GM19035 (cell line): ENCODE data around the gene KLHL2.
"Not testable (repeated sequence)": the region's sequence is repeated elsewhere in the genome, so short reads cannot be mapped to it uniquely, and the experiment has no call there.

Source experiments
- ATAC-seq: cut with Tn5 transposase; IDR thresholded peaks from one replicate; pipeline ENCODE4 v1.9.1; 2021; ENCODE audit not compliant: unreplicated experiment

KLHL2 gene

DNA sequence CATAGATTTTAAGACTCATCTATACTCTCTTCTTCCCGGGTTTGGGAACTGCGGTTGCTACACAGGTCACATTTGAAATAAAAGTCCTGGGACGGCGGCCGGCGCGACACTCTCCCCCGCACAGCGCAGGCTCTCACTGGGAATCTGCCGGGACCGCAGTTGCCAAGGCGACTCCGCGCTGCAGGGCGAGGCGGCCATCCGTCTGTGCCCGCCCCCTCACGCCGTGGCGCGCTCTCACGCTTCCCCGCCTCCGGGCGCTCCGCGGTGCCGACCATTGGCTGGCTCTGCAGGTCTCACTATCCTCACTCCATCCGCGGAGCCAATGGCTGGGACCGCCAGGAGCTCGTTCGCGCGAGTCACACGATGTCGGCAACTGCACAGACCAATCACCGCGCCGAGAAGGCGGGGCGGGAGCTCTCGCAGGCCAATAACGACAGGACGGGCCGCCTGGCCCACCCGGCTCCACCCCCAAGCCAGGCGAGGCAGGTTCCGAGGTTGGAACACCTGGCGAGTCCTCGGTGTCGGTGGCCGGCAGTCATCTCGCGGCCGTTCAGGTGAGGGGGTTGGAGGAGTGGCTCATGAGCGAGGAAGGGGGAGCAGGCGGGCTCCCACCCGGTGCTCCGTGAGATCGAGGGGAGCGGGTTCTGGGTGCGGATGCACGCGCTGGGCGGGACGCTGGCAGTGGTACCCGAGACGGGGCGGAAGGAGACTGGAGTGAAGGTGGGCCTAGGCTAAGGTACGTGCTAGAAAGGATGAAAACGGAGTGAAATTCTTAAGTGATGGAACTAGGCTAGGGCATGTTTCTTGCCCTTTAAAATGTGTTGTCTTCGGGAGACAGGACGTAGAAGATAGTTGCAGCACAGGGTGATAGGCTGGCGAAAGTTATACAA is 120.1 kb downstream of the KLHL2 start, which contains the start of gene MSMO1:
TSS of gene MSMO1 (plus strand) at position 459 of the 890 bp plus-strand sequence. CDS start 5,702 bp downstream, outside the sequence.
- peak; percentile 96 for ATAC-seq

DNA sequence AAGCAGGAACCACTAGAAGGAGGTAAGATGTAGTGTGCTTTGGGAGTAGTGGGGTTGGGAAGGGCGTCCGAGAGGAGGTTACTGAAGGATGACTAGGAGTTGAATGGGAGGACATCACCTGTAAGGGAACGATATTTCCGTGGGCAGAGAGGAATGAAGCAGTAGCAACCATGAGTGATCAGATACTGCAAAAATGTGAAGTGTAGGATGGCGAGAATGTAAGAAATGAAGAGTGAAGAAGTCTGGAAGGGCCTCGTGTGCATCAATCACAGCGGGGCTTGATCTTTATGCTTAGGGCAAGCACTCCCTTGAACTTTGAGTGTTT is 120.7 kb downstream of the KLHL2 start:
- peak; percentile 1 for ATAC-seq

DNA sequence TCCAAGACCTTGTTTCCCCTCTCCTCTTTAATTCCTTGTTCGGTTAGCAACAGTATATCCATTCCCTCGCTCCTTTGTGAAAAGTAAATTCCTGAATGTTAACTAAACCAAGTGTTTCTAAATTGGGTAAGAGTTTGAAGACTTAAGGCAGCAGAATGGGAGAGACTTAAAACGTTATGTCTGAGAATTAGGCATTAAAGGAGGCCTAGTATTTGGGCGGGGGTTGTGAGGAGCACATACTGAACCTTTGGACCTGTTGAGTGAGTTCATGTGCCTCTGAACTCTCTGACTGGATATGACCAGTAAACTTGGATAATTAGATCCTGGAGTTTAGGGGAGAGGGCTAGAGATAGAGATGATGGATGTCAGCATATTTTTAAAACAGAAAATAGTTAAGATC is 121.3 kb downstream of the KLHL2 start:
- no peak for ATAC-seq

DNA sequence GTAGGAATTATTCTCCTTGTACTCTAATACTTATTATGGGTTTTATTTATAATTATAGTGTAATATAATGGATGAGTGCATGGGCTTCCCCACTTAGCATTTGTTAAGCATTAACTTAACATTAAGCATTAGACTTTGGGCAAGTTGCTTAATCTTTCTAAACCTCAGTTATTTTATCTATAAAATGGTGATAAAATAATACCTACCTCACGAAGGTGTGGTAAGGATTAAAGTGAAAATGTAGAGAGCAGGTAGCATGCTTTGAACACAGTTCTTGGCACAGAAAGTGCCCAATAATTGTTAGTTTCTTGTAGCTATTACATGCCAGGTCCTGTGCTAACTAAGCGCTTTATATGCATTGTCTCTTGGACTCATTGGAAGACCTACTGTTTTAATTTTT is 122.7 kb downstream of the KLHL2 start:
- no peak for ATAC-seq

DNA sequence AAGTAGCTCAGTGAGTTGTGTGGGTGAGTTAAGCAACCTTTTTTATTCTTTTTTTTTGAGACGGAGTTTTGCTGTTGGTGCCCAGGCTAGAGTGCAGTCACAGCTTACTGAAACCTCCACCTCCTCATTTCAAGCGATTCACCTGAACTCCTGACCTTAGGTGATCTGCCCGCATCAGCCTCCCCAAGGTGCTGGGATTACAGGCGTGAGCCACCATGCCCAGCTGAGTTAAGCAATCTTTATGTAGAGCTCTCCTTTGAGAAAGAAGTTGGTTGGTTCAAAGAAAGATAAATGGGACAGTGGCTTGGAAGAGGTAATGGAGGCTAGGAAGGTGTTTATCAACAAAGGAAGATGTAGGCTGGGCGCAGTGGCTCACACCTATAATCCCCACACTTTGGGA is 123.3 kb downstream of the KLHL2 start:
- no peak for ATAC-seq

DNA sequence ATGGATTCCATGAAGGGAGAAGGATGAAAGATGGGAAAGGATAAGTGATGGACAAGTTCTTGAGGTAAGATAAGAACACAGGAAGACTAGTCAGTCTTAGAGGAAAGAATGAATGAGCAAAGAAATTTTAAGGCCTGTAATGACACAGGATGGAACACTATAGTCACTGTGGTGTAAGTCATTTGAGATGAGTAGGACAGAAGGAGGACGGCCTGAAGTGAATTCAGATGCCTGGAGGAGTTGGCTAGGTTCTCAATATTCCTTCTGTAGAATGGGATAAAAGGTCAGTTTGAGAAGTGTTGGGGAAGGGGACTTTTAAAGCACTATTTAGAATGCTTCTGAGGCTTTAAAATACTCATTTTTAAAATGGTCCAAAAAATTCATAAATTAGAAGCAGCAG is 124.0 kb downstream of the KLHL2 start:
- ATAC-seq: no peak

DNA sequence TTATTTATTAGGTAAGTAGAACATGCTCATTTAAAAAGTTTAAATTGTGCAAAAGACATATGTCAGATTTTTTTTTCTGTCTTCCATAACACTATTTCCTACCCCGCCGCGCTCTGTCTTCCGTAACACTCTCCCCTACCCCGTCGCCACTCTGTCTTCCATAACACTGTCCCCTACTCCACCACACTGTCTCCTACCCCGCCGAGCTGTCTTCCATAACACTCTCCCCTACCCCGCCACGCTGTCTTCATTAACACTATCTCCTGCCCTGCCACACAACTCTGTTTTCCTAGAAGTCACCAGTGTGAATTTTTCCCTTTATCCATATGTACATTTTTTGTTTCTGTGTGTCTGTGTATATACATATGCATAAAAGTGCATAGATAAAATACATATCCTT is 124.5 kb downstream of the KLHL2 start:
- ATAC-seq: no peak

DNA sequence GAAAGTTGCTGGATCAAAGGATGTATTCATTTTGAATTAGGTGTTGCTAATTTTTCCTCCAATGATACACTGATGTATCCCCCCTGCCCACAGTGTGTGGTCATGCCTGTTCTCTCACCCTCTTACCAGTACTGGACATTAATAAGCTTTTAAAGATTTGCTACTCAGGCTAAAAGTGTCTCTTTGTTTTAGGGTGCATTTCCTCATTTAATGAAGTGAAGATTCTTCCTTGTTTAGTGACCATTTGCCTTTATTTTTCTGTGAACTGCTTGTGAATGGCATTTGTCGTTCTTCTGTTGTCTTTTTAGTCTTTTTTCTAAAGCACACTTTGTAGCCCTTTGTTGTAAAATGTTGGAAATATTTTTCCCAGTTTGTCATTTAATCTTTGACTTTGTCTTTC is 125.1 kb downstream of the KLHL2 start:
- no peak for ATAC-seq

DNA sequence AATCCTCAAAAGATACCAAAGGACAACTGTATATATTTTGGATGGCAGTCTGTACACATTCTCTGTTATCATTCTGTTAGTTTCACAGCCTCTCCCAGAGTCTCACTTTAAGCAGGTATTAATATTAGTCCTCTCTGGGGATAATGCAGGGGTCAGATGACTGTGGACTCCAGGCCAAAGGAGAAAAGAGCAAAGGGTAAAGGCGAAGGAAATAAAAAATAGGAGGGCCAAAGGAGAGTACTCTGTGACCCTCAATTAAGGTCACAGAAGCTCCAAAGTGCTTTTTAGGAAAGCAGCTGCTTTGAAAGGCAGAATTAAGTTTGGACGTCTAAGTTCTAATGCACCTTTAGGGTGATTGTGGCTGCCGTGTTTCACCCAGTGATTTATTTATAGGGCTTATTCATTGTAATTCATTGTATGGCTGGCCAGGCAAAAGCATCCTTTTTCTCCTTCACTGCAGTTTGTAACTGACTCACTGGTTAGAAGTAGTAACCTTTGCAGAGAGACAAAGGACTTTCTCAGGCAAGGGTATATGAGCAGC is 127.9 kb downstream of the KLHL2 start:
- no peak for ATAC-seq

DNA sequence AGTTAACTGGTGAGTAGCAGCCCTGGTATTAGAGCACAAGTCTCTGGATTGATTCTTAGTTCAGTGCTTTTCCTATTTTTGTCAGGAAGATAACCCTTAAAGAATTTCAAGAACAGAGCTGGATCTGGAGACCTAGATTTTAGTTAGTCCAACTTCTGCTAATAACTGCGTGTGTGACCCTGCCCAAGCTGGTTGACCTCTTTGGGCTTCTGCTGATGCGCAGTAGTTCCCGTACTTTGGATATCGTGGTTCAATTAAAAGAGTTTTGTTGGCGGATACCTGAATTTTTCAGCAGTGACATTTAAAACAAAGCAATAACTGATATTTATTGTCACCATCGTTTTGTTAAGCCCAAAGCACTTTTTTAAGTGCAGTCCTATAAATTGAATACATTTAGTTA is 129.4 kb downstream of the KLHL2 start:
- ATAC-seq: no peak

DNA sequence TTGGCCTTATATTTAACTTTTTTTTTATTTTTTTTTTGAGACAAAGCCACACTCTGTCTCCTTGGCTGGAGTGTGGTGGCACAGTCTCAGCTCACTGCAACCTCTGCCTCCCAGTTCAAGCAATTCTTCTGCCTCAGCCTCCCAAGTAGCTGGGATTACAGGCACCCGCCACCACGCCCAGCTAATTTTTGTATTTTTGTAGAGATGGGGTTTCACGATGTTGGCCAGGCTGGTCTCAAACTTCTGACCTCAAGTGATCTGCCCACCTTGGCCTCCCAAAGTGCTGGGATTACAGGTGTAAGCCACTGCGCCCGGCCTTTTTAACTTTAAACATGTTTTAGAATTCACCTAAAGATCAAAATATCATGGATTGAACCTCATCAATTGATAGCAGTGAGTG is 135.0 kb downstream of the KLHL2 start:
- not testable (repeated sequence) for ATAC-seq

DNA sequence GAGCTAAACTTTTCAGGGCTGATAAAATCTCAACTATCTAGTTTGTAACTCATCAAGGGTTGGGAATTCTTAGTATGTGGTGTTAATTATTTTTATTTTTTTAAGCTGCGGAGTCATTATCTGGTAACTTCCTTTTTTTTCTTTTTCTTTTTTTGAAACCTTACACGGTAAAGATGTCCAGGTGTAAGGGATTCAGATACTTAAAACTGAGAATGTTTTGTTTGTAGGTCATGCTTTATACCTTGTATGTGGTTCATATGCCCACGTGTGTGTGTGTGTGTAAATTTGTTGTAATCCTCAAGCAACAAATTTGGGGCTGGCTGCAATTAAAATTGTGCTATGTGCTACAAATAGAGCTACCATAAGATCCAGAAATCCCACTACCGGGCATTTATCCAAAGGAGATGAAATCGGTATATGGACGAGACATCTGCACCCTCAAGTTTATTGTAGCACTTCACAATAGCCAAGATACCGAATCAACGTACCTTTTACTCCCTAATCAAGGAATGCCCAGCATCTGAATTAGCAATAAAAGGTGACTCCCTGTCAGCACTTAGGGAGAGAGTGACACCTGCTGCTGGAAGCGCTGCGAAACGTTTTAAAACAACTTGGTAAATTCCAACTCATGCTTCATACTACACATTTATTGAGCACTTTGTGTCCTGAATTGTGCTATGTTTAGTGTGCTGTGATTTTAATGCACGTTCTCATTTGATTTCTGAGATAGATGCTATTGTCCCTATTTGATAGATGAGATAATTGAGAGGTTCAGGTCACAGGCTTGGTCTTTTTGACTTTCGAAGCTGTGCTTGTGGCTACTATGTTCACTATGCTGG is 136.2 kb downstream of the KLHL2 start:
- no peak for ATAC-seq

DNA sequence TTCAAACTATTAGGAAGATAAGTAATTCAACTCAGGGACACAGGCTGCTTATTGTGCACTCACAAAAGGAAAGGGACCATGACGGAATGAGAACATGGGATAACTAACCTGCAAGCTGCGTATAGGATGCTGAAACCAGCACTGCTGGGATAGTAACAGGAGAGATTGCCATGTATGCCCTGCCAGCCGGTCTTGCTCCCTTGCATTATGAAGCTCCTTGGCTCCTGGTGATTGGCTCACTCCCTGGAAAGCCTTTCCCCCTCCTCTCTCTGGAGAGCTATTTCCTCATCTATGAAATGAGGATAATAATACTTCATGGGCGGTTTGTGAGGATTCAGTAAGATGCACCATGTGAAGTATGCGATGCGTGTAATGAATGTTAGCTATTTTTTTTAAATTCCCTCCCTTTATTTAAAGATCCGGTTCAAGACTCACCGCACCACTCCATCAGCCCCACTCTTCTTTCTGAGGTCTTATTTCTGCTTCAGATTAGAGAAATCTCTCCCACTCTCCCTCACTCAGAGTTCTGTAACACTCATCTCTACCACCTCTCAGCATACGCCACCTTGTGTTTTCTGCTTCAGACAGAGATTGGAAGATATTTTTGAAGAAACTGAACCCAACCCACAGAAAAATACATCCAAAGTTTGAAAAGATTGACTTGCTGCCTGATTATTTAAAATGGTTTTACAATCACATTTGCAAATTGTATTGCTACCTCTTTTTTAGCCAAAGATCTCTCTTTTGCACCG is 138.5 kb downstream of the KLHL2 start:
- no peak for ATAC-seq

DNA sequence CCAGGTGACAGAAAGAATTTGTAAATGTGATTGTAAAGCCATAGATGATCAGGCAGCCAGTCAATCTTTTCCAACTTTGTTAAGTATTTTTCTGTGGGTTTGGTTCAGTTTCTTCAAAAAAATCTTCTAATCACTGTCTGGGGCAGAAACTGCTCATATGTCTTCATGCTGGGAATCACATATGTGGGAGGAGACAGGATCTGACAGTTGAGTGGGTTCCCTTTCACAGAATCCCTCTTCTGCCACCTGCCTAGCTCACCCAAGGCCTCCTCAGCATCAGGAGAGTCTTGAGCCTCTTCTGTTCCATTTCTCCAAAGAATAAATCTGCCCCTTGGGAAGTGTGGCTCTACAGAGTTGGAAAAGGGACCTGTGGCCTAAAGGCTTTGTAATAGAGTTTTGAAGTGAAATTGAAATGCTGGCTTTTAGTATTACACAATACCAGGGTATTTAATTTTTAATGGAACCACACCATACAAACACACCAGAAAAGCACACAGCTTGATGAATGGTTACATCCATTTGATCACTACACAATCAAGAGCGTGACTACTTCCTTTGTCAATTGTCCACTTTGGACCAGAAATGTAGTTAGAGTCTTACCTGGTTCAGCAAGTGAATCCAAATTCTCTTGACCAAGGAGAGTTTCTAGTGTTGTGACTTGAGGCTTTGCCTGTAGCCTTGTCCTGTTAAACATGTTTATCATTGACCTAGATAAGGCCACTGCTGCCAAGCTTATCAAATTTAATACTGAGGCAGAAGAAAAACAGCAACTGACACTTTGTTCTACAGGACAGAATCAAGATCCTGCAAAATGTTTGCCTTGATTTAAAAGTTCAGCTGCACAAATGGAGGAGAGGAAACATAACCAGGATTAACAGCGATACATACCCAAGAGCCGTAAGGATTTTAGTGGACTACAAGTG is 140.5 kb downstream of the KLHL2 start:
- ATAC-seq: no peak

DNA sequence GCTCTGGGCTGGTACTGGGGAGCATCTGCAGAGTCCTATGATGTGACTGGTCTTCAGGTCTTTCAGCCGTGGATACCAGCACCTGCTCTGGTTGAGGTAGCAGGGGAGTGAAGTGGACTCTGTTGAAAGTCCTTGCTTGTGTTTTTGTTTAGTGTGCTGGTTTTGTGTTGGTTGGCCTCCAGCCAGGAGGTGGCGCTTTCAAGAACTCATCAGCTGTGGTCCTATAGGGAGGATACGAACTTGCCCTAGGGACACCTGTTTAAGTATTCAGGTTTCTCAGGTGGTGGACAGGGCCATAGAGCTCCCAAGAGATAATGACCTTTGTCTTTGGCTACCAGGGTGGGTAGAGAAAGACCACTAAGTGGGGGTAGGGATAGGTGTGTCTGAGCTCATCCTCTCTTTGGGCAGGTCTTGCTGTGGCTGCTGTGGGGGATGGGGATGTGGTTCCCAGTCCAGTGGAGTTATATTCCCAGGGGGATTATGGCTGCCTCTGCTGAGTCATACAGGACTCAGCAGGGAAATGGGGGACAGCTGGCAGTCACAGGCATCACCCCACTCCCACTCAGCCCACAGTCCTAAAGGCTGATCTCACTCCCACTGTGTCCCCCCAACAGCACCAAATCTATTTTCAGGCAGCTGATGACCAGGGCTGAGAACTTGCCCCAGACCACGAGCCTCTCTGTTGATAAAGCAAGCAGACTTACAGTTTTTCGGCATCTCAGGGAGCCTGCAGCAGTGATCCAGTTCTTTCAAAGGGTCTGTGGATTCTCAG is 144.2 kb downstream of the KLHL2 start:
- ATAC-seq: no peak

DNA sequence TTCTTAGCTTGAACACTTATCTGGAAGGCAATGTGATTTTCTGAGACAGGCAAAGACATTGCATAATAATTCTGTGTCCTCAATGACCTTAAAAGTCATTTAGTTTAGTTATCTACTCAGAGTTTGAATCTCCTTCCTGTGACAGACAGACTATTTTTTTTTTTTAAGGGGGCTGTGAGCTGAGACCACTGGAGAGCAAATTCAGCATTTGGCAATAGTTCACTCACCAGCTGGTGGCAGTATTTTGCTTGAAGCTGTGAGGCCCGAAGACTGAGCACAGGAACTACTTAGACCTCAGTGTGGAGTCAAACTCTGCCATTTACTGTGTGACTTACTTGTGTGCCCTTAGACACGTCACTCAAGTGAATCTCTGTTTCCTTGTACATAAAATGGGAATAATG is 148.5 kb downstream of the KLHL2 start:
- ATAC-seq: peak; percentile 53

DNA sequence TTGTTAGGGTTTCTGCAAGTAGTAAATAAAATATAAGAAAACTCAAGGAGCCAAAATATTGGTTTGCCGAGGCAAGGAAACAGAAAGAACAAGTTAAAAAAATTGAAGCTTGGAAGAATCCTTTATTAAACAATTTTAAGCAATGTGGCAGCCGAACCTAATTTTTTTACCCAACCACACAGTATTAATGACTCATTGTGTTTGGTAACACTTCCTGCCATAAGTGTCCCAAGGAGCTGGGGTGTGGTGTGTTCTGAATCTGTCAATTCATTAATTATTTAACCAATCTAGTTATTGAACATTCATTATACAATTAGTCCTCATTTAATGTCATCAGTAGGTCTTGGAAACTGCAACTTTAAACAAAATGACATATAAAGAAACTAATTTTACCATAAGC is 152.1 kb downstream of the KLHL2 start:
- ATAC-seq: no peak

DNA sequence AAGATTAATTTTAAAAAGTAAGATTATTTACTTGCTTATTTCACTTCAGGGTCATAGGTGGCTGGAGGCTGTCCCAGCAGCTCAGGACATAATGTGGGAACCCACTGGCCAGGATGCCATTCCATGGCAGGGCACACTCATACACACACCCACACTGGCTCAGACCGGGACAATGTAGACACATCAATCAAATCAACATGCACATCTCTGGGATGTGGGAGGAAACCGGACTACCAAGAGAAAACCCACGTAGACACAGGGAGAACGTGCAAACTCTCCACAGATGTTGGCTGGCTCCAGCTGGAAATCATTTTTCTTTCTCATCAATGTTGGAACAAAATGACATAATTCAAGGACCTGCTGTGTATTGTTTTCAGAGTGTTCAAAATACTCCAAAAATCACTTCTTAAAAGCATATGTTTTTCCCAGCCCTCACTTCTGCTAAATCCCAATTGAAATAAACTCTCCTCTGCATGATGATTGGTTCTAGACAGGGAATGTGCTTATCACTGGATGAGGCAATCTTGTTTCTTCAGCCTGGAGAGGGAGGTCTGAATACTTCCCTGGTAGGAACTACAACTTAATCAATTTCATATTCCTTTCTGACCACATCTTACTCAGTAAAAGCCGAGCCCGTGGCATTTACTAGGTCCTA is 152.8 kb downstream of the KLHL2 start:
- no peak for ATAC-seq
